Skin of body (tissue), 2 donors: ENCODE data around the gene HK1. TPM values are rescaled to one million over a fixed set of nuclear protein-coding genes. Genes with fewer than 3 reads are reported as not detected.

ENCODE experiments used
- DNase-seq: peaks from one replicate; lab custom pipeline; 2025; lab: John Stamatoyannopoulos, UW
- total RNA-seq: library from RNA; depleted of rRNA; stranded (reverse); fragments of >200 nt; gene quantifications from one replicate; pipeline ENCODE4 v1.2.3, GENCODE V29; 2014

The HK1 gene
- total RNA-seq, 1 donor from 2014 or later, result 50.6 TPM

- no peak for DNase-seq
These were observed 139.9 kb downstream of the HK1 start for GRCh38 chr10:69418052-69418752.

- DNase-seq, result no peak
These were observed 140.9 kb downstream of the HK1 start for GRCh38 chr10:69419096-69419743.

GRCh38 chr10:69419744-69420126, 141.4 kb downstream of the HK1 start:
- DNase-seq, result no peak

- no peak for DNase-seq
These were observed 143.5 kb downstream of the HK1 start for GRCh38 chr10:69421611-69422308.

GRCh38 chr10:69422676-69423075, 144.4 kb downstream of the HK1 start:
- DNase-seq, result no peak

- no peak for DNase-seq
These were observed 146.7 kb downstream of the HK1 start for GRCh38 chr10:69425041-69425440.

GRCh38 chr10:69425511-69426298, 147.4 kb downstream of the HK1 start:
- DNase-seq, result no peak

GRCh38 chr10:69426376-69426727, 148.1 kb downstream of the HK1 start:
- DNase-seq, result no peak

- DNase-seq, result no peak
These were observed 149.9 kb downstream of the HK1 start for GRCh38 chr10:69428165-69428564.

- DNase-seq, result no peak
These were observed 155.9 kb downstream of the HK1 start for GRCh38 chr10:69434169-69434568.

GRCh38 chr10:69434926-69435325, 156.6 kb downstream of the HK1 start:
- DNase-seq, result no peak

GRCh38 chr10:69435966-69436520, 157.7 kb downstream of the HK1 start:
- no peak for DNase-seq

- DNase-seq, result no peak
These were observed 159.3 kb downstream of the HK1 start for GRCh38 chr10:69437321-69438259.

GRCh38 chr10:69438536-69439349, 160.4 kb downstream of the HK1 start:
- DNase-seq, result no peak

GRCh38 chr10:69439350-69439739, 161.0 kb downstream of the HK1 start:
- DNase-seq, result no peak

- DNase-seq, result no peak
These were observed 161.7 kb downstream of the HK1 start for GRCh38 chr10:69439813-69440506.

GRCh38 chr10:69443354-69443753, 165.1 kb downstream of the HK1 start:
- DNase-seq, result no peak

GRCh38 chr10:69445041-69445440, 166.7 kb downstream of the HK1 start:
- DNase-seq, result no peak

- no peak for DNase-seq
These were observed 167.9 kb downstream of the HK1 start for GRCh38 chr10:69446229-69446628.
